ENCODE measurements around the gene TBC1D17. TPM values are rescaled to one million over a fixed set of nuclear protein-coding genes. Genes with fewer than 3 reads are reported as not detected.
A peak's percentile ranks its signal among the peaks of the same experiment; 100 is the strongest.

Gene TBC1D17
- total and polyA plus RNA-seq, 2 of the 13 experiments (the other 11 are each of a cell fraction or from before 2014, with no cell fraction given), result 9.7 to 16.9 TPM

DNA sequence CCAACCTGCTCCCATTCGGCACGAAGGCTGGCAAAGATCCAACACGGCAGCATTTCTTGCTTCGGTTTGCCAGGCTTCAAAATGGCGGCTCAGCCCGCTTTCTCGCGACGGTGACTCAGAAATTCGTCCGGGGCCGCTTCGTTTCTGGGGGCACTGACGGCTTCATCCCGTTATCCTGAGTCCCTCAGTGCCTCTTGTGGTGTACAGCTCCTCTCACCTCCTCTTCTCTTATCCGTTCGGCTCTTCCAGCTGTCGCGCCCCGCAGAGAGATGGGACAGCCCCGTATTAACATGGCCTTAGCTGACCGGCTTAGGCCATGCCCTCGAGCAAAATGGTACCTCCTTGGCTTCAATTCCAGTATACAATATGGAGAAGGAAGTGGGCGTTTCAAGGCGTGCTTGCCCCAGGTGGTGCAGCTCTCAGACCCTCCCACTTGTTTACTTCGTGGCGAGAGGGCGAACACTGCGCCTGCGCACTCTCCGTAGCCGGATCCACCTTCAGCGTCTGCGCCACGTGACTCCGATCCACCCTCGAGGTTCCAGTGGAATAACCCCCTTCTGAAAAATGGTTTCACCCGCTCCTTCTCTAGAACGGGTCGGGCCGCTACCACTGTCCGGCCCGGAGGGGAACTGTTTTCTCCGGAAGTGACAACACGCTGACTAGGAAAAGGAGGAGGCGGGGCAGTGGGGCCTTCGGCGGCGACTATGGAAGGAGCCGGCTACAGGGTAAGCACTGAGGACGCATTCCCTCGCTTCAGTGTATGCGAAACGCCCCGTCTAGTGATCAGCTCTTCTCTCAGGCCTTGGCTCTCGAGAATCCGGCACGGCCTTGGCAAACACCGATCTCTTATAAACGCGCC lies at the start of gene TBC1D17, which contains the start of gene AKT1S1 (continued):
- TF ChIP-seq KIAA2018 (CRISPR knock-in tag; IDR thresholded peaks at IDR 0.05; ENCODE audit: borderline replicate concordance) (no peak), ZNF235 (CRISPR knock-in tag; IDR thresholded peaks at IDR 0.05; ENCODE audit: borderline replicate concordance) (no peak), STAT5B (CRISPR knock-in tag; IDR thresholded peaks at IDR 0.05) (no peak), ZFP82 (CRISPR knock-in tag; IDR thresholded peaks at IDR 0.05; ENCODE audit: borderline replicate concordance) (peak; percentile 10; the same call in 1 of the 2 replicates), ZNF567 (CRISPR knock-in tag; IDR thresholded peaks at IDR 0.05; ENCODE audit: borderline replicate concordance) (no peak), PLRG1 (conservative IDR thresholded peaks at IDR 0.05) (no peak), ZBTB20 (CRISPR knock-in tag; IDR thresholded peaks at IDR 0.05; ENCODE audit: borderline replicate concordance, low read depth) (0 out of 2 replicates have a peak, but pooled peaks have one; percentile 9), ZFX (CRISPR knock-in tag; IDR thresholded peaks at IDR 0.05; ENCODE audit: low read depth) (peak; percentile 95), ZNF547 (CRISPR knock-in tag; IDR thresholded peaks at IDR 0.05) (peak; percentile 62; the same call in 1 of the 2 replicates), ZNF468 (CRISPR knock-in tag; IDR thresholded peaks at IDR 0.05) (no peak), IRF9 (CRISPR knock-in tag; IDR thresholded peaks at IDR 0.05; ENCODE audit: borderline replicate concordance) (no peak), POLR2G (IDR thresholded peaks at IDR 0.05; ENCODE audit: low read depth, low read length) (peak; percentile 87), YEATS2 (CRISPR knock-in tag; IDR thresholded peaks at IDR 0.05; ENCODE audit: borderline replicate concordance) (peak; percentile 82), ZNF543 (CRISPR knock-in tag; IDR thresholded peaks at IDR 0.05) (no peak), ZNF512 (CRISPR knock-in tag; IDR thresholded peaks at IDR 0.05) (no peak)
- TF ChIP-seq, protein P1, sequence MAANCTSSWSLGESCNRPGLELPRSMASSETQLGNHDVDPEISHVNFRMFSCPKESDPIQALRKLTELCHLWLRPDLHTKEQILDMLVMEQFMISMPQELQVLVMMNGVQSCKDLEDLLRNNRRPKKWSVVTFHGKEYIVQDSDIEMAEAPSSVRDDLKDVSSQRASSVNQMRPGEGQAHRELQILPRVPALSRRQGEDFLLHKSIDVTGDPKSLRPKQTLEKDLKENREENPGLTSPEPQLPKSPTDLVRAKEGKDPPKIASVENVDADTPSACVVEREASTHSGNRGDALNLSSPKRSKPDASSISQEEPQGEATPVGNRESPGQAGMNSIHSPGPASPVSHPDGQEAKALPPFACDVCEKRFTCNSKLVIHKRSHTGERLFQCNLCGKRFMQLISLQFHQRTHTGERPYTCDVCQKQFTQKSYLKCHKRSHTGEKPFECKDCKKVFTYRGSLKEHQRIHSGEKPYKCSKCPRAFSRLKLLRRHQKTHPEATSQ (CRISPR knock-in tag; IDR thresholded peaks at IDR 0.05; ENCODE audit: borderline replicate concordance), result no peak
